Astrocyte of the cerebellum (primary cell): ENCODE results near the gene CCDC28B.

Experiments used
- DNase-seq: peaks from one replicate; pipeline ENCODE4 v3.0.0-alpha.2; 2011; ENCODE audit warnings: low read depth
- H3K4me3 ChIP-seq: 2 replicates; pipeline ENCODE4 v1.5.1; 2011; ENCODE audit warnings: mild to moderate bottlenecking, low read depth, low read length, moderate library complexity
- in situ Hi-C: cut with HindIII; loops from 2 replicates; pipeline ENCODE4 v1.10.0; 2017; ENCODE audit warnings: low sequenced_read_pairs
- TF ChIP-seq, protein P1 (sequence below): IDR thresholded peaks from 2 replicates; pipeline ENCODE4 v1.5.1; 2012; ENCODE audit warnings: low read length, low read depth, moderate library complexity, mild to moderate bottlenecking; ENCODE audit errors: missing control alignments

Gene CCDC28B

DNA sequence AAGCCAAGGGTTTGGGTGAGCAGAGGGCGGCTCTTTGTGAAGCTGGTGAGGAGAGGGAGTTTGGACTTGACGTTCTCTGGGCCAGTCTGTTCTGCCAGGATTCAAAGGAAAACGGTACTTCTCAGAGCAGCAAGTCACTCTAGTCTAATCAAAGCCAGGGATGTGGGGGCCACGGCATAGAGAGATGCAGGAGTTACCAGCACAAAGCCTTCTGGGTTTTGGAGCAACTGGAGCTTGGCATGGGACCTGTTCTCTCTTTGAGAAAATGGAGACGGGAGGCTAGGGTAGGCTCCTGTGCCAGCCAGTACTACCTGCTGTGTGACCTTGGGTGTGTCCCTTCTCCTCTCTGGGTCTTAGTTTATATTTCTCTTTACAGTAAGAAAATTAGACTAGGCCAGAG, 18.8 kb upstream of the CCDC28B start:
- H3K4me3 ChIP-seq, result peak overlapping the region; percentile 68
- in situ Hi-C loops, result no loop called here
- no peak for DNase-seq
- TF ChIP-seq, protein P1, sequence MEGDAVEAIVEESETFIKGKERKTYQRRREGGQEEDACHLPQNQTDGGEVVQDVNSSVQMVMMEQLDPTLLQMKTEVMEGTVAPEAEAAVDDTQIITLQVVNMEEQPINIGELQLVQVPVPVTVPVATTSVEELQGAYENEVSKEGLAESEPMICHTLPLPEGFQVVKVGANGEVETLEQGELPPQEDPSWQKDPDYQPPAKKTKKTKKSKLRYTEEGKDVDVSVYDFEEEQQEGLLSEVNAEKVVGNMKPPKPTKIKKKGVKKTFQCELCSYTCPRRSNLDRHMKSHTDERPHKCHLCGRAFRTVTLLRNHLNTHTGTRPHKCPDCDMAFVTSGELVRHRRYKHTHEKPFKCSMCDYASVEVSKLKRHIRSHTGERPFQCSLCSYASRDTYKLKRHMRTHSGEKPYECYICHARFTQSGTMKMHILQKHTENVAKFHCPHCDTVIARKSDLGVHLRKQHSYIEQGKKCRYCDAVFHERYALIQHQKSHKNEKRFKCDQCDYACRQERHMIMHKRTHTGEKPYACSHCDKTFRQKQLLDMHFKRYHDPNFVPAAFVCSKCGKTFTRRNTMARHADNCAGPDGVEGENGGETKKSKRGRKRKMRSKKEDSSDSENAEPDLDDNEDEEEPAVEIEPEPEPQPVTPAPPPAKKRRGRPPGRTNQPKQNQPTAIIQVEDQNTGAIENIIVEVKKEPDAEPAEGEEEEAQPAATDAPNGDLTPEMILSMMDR, result no peak

DNA sequence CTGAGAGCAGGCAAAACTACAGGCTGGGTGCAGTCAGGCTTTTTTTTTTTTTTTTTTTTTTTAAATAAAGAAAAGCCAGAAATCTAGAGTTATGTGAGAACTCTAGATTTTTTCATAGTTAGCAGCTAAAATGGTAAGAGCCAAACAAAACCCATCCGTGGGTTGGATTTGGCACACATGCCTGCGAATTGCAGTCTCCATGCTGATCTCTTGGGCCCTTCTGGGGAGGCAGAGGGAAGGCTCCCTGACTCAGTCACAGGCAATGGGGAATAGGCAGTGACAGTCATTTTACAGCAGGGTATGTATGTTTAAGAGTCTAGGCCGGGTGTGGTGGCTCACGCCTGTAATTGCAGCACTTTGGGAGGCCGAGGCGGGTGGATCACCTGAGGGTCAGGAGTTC, 18.3 kb upstream of the CCDC28B start:
- DNase-seq, result no peak
- no peak overlapping the region for H3K4me3 ChIP-seq
- TF ChIP-seq, protein P1, result no peak
- in situ Hi-C loops, result no loop called here

DNA sequence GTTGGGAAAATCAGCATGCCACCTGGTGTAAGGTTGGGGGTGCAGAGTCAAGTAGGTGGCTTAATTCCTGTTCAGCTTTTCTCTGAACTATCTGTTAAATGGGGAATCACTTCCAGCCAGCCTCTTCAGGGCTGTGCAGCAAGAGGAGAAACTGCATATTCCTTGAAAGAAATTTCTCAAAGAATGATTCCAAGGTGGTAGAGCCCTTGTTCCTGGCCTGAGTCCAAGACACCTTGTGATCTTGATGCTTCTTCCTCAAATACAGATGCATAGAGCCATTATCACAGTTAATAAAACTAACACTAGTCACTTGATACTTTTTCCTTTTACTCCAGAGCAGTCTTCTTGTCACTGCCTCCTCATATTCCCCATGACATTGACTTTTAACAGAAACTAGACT, 15.7 kb upstream of the CCDC28B start:
- in situ Hi-C loops, result no loop called here
- no peak for DNase-seq
- TF ChIP-seq, protein P1, result no peak
- H3K4me3 ChIP-seq, result no peak overlapping the region

DNA sequence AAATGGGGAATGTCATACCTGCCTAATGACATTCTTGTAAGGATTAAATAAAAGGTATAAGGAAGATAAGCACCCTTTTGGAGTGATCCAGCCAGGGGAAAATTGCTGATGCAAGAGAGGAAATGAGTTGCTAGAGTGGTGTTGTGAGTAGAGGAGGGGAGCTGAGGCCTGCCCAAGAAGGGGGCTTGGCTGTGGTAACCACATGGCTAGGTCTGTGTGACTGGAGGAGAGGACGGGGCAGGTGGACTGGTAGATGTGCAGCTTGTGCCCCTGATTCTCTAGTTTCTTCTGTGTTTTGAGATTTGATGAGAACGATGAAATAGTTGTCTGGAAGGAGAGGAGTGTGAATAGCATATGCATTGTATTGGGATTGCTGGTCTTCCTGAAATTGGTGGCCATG, 14.3 kb upstream of the CCDC28B start:
- TF ChIP-seq, protein P1, result no peak
- in situ Hi-C loops, result no loop called here
- no peak overlapping the region for H3K4me3 ChIP-seq
- no peak for DNase-seq

DNA sequence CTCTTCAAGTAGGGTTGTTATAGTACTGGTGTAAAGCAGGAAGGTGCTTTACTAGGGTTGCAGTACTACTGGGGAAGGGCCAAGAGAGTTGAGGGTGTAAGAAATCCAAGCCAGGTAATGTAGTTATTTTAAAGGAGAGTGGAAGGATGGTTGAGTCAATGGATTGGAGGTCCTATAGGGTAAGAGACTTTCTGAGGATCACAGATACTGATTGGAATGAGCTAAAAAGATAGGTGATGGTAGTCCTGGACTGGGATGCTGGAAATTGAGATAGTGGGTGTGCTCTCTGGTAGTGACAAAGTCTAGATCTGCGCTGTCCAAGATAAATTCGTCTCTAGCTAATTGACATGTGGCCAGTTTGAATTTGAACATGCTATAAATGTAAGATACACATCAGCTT, 13.9 kb upstream of the CCDC28B start:
- no peak overlapping the region for H3K4me3 ChIP-seq
- DNase-seq, result no peak
- in situ Hi-C loops, result no loop called here
- TF ChIP-seq, protein P1, result no peak

DNA sequence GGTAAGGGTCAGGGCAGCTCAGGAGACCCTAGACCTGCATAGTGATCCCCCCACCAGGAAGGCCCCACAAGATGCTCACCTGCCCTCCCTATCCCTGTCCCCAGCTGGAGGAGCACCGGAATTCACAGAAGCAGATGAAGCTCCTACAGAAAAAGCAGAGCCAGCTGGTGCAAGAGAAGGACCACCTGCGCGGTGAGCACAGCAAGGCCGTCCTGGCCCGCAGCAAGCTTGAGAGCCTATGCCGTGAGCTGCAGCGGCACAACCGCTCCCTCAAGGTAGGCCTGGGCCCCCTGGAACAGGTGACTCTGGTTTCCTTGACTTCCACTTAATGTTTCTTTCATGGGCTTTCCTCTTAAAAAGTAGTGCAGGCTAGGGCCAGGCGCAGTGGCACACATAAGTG, 12.5 kb upstream of the CCDC28B start:
- TF ChIP-seq, protein P1, result no peak
- no peak overlapping the region for H3K4me3 ChIP-seq
- no peak for DNase-seq
- in situ Hi-C loops, result no loop called here

DNA sequence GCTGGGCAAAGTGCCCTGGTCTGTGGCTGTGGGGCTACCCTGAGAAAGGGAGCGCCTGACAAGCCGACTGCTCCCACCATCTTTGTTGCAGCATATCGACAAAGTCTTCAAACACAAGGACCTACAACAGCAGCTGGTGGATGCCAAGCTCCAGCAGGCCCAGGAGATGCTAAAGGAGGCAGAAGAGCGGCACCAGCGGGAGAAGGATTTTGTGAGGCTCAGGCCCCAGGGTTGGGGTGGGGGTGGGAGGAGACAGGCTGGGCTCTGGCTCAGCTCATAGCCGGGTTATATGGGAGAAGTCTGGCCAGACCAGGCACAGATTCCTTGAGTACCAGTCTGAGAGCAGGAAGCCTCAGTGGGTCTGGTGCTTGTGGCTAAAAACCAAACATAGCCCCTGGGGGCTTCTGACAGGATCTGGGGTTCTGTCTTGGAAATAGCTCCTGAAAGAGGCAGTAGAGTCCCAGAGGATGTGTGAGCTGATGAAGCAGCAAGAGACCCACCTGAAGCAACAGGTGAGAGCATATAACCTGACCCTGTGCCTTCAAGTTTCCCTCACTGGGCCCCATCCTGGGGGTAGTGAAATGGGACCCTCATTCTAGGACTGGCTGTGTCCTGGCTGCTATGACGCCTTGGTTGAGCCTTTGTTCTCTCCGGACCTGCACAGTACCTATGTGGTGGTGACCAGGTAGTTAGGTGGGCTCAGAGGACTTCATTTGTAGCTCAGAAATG, 8.0 kb upstream of the CCDC28B start:
- H3K4me3 ChIP-seq, result no peak overlapping the region
- no peak for DNase-seq
- in situ Hi-C loops, result no loop called here

More for the DNA sequence above, 8.0 kb upstream of the CCDC28B start:
- TF ChIP-seq, protein P1, result no peak
